Left renal pelvis (tissue), 4 donors: ENCODE measurements around the gene TMEM161A. TPM values are rescaled to one million over a fixed set of nuclear protein-coding genes. Genes with fewer than 3 reads are reported as not detected.
"Not testable (repeated sequence)": the region's sequence is repeated elsewhere in the genome, so short reads cannot be mapped to it uniquely, and the experiment has no call there.

Experiments used
- DNase-seq, 4 donors: peaks; one replicate each; pipeline ENCODE4 v3.0.0-alpha.2; 2013; ENCODE audit warnings: low read depth in 4 of 4, low spot score in 3 of 4
- polyA plus RNA-seq, 4 donors: library from polyadenylated mRNA; unstranded; fragments of 120-200 nt; gene quantifications; one replicate each; pipeline ENCODE4 v1.2.1, GENCODE V29; 2013; ENCODE audit not compliant: insufficient read length in 4 of 4

The TMEM161A gene
- 10 to 100 TPM; 17.6 to 44.6 (median 27.1) TPM for polyA plus RNA-seq

DNA sequence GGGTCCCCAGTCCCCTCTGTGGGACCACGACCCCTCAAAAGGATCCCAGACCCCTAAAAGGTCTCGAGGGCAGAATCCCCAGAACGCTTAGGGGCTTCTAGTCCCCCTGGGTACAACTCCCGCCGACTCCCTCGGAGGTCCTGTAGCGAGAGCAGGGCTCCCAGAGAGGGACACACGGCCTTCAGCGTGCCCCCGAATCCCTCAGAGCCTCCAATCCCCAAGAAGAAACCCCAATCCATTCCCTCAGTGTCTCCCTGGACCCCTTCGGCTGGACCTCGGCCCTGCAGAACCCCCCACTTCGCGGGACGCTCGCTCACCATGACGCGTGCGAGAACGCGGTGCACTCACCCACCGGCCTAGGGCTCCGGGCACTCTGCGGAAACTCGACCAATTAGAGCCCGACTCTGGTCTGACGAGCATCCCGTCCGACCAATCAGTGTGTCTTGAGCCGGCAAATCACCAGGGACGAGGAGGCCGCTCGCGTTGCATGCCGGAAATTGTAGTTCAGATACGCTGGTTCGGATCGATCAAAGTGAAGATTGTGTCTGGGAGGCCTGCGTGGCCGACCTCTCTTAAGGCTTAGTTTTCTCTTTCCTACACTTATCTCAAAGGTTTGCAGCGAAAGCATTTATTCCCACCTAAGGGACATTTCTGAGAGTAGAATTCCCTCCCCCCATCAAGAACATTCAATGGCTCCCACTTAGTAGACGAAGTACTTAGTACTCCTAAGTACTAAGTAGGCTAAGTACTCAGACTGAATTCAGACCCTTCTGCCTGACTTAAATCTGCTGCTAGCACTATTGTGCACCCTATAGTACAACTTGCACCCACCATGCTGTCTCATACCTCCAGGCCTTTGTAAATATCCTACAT lies at the start of gene TMEM161A:
Gene TMEM161A (minus strand): TSS at position 370 of the 873 bp plus-strand sequence. CDS start 50 bp downstream, at position 320.
- peak; percentile 93 to 98 (median 95) for DNase-seq

DNA sequence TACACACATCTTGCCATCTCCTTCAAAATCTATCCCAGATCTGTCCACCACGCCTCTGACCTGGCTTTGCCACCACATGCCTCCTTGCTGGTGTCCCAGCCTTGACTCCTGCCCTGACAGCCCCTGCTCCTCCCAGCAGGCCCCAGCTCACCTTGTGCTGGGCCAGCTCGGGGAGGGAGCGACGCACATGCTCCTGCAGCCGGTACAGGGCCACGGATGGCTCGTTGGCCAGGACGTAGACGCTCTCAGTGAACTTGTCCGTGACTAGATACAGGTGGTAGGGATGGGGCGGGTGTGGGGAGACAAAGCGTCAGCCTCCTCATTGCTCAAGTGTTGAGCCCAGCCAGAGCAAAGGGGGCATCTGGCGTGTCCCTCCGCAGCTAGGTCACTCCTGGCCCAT lies 48.5 kb upstream of the TMEM161A start:
- no peak for DNase-seq

DNA sequence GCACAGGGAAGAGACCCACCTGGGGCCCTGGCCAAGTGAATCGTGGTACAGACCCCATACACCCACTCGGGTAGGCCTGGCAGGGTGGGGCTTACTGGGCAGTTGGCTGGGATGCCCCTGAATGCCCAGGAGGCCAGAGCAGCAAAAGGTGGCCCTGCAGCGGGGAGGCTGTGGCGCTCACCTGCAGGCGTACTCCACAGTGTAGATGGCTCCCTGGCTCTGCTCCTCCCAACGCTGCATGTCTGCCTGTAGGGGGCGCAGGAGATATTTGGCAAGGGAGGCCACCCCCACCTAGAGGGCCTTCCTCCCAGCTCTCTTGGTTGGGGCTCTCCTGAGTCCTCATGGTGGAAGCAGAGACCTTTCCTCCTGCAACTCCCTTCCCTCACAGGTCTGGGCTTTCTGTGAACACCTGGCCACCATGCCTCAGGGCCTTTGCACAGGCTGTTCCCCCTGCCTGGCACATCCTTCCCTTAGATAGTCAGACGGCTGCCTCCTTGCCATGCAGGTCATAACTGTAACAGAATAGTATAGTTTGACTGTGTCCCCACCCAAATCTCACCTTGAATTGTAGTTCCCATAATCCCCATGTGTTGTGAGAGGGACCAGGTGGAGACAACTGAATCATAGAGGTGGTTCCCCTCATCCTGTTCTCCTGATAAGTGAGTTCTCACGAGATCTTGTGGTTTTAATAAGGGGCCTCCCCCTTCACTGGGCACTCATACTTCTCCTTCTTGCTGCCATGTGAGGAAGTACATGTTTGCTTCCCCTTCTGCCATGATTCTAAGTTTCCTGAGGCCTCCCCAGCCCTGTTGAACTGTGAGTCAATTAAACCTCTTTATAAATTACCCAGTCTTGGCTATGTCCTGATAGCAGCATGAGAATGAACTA lies 47.8 kb upstream of the TMEM161A start:
- DNase-seq: no peak

DNA sequence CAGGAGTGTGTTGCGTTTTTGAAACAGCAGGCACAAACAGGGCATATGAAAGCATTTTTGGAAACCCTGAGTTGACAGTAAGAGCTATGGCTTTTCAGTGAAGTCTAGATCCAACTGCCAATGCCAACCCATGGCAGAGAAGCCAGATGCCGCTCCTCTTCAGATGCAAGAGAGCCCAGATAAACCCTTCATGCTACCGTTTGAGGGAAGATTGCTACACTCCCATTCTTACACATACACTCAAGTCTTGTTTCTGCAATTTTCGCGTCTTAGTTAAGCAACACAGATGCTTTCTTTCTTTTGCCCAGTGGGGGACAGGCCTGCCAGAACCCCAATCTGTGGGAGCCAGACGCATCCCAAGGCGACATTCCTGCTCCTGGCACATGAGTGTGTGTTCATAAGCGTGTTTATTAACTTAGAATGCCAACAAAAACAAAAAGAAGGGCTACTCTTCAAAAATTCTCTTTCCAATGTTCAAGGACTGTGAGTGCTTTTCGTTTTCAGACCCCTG lies 43.3 kb upstream of the TMEM161A start:
- DNase-seq: no peak

DNA sequence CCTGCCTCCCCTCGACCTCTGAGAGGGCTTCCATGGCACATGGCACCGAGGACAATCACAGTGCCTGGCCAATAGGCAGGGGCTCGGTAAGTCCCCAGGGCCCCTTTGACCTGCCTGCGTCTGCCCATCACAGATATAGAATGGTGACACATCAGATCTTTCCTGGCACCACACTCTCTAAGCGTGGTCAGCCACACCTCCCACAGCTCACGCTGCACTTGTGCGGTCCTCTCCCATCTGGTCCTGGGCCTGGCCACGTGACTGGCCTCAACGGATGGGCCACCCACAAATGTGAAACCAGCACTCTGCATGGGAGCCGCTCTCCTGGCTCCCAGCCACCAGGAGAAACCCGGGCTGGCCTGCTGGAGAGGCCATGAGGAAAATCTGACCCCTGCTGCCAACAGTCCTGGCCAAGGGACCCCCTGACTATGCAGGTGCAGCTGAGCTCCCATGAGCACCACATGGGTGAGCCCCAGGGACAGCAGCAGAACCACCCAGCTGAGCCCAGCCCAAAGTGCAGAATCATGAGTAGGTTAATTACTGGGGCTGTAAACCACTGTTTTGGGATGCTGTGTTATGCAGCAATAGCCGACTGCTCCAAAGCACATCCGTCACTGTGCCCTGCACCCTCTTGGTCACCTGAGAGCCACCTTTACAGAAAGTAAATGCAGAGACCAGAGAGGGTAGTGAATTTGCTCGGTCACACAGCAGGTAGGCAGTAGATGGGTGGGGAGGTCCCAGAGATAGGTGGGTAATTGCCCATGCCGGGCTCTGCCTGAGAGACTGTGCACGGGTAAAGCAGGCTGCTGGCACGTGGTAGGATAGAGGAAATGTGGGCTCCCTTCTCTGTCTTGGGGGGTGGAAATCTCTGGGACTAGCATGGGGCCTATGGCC lies 41.5 kb upstream of the TMEM161A start:
- no peak for DNase-seq

DNA sequence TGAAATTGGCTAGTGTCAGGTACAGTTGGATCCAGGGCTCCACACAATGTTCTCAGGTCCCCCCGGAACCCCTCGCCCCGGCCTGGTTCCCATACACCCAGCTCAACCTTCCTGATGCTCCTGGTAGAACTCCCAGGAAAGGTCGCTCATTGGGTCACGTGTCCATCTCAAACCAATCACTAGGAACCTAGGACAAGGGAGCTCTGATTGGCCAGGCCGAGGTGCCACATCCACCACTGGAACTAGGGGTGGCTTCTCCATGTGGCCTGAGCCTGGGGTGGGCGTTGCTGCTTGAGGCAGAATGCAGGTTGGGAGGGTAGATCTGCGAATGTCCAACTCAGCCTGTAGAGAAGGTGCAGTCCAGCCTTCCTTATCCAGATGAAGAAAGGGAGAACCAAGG lies 38.7 kb upstream of the TMEM161A start:
- DNase-seq: no peak

DNA sequence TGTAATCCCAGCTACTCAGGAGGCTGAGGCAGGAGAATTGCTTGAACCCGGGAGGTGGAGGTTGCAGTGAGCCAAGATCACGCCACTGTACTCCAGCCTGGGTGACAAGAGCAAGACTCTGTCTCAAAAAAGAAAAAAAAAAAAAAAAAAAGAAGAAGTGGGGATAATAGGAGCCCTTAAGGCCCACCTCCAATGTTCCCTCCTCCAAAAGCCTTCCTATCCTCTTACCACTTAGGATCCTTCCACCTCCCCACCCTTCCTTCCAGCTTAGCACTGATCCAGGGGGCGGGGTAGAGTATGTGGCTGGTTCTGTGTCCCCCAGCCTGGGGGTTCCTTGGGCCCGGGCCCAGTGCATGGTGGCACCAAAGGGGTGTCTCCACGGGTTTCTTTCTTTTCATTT lies 35.0 kb upstream of the TMEM161A start:
- not testable (repeated sequence) for DNase-seq

DNA sequence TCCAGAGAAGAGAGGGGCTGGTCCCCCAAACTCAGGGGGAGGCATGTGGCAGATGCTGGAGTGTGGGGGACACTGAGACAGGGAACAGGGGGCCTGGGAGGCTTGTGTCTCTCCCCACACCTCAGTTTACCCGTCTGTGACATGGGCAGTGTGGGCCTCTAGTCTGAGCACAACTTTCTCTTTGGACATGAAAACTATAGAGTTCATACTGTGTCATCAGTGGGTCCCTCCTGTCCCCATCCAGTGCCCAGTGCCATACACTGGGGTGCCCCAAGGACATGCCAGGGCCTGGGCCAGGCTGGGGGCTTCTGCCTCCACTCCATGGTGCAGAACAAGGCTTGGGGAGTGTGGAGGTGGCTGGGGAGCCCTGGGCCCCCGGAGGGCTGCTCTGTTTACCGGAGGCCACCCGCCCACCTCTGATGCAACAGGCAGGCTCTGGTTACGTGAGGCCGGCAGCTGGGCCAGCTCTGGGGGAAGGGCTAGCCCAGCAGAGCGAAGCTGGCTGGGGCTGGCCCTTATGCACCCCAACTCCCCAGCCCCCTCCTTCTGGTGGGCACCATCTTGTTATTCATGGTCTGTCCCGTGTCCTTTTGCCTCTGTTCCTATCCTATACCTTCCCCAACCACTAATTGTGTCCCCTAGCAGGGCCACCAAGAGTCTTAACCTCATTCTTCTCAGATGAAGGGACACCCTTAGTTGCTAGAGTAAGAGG lies 33.7 kb upstream of the TMEM161A start:
- no peak for DNase-seq

DNA sequence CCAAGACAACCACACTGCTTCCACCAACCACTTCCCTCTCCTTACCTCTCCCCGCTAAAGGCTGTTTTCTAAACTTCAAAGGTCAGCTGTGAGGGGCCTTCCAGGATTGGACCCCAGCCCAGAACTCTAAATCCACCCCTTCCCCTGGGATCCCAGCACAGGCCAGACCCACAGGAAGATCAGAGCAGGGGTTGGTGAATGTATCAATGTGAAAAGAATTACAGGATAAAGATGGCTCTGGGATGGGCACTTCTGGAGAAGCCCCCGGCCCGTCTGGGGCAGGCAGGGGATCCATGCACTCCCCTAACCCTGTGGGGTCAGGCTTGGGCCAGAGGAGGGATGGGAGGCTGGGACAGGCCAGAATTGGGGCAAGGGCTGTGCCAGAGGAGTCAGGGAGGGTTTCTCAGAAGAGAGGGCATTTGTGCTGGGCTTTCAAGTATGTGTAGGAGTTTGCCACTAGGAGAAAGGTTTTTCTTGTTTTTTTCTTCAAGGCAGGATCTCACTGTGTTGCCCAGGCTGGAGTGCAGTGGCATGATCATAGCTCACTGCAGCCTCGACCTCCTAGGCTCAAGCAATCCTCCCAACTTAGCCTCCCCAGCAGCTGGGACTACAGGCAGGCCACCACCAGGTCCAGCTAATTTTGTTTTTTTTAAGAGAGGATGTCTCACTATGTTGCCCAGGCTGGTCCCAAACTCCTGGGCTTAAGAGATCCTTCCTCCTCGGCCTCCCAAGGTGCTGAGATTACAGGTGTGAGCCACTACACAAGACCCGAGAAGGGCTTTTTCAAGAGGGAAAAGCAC lies 32.8 kb upstream of the TMEM161A start:
- no peak for DNase-seq

DNA sequence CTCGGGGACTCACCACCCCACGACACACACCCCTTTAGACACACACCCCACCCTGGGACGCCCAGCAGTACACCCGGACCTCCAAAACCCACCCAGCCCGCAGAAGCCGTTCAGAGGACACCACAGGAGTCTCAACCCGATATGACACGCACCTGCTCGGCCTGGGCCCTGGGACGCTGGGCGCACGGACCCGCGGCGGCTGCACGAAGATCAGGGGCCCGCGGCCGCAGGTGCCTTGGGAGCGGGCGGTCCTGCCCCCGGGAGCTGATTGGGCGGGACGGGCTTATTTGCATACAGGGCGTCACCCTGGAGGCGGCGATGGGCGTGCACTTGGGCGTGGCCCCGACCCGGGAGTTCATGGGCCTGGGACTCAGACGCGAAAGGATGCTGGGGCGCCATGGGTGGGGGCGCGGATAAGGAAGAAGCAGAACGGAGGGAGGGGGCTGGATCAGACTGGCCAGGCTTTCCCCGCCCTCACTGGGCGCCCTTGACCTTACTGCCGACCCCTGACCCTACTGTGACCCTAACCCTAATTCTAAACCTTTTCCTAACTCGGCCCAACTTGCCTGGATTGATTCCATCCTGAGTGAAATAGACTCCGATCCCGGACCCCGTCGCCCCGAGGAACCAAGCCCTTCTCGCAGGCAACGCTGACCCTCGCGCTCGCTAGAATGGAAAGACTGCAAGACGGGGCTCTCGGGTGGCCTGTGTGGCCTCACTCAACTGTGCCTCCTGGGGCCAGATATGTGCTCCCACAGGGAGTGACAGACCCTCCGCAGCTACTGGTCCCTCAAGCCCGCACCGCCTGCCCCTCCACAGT lies 32.0 kb upstream of the TMEM161A start, which contains the start of gene MEF2B:
Gene MEF2B (minus strand): TSS at position 211 of the 820 bp plus-strand sequence. CDS start 19,528 bp downstream, outside the sequence.
- peak in 1 of 4 donors; percentile 37 for DNase-seq

DNA sequence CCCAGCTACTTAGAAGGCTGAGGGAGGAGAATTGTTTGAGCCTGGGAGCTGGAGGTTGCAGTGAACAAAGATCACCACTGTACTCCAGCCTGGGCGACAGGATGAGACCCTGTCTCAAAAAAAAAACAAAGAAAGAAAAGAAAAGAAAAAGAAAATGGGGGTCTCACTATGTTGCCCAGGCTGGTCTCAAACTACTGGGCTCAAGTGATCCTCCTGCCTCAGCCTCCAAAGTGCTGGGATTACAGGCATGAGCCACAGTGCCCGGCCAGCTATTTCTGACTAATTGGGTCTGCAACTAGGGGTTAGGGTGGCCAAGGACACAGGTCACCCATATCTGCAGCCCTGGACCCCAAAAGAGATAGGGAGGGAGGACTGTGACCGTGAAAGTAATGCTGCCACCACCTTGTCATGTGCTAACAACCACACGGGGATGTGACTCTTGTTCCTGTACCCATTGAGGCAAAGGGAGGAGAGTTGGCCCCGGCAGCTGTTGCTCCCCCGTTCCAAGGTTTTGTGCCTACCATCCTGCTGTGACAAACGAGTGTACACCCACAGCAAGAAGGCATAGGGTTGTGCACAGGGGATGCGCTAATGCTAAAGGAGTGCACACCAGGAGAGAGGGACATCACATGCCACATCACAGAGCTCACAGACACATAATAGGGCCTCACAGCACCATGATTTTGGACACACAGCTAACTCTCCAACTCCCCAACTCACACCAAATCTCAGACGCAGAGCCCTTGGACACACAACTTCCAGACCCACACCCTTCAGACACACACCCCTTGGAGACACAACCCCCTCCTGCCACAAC lies 31.2 kb upstream of the TMEM161A start:
- no peak for DNase-seq

DNA sequence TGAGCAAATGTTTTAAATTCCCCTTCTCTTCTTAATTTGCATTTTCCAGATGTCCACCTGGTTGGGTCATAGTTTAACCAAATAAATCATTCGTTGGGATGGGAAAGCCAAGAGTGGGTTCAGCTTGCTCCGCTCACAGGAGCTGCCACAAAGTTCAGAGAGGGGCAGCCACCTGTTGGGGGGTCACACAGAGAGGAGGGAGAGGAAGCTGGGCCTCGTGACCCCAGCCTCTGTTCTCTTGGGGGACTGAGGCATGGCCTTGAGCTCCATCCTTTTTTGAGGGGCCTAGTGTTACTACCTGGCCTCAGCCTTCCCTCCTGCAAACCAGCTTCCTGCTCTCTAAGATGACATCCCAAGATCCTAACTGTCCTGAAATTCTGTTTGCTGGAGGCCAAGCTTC lies 29.3 kb upstream of the TMEM161A start:
- DNase-seq: no peak

DNA sequence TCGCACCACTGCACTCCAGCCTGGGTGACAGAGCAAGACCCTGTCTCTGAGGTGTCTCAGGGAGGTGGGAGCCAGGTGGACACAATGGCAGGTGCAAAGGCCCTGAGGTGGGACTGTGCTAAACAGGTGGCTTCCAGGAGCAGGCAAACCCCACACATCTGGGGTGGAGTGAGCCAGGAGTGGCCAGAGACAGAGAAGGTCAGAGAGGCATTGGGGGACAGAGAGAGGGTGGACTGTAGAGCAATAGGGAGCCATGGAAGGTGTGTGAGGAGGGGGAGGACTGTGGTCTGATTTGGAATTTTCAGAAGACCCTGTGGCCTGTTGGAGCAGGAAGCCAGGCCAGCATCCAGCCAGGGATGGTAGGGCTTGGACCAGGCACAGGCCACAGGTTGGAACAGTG lies 27.1 kb upstream of the TMEM161A start:
- DNase-seq: no peak

DNA sequence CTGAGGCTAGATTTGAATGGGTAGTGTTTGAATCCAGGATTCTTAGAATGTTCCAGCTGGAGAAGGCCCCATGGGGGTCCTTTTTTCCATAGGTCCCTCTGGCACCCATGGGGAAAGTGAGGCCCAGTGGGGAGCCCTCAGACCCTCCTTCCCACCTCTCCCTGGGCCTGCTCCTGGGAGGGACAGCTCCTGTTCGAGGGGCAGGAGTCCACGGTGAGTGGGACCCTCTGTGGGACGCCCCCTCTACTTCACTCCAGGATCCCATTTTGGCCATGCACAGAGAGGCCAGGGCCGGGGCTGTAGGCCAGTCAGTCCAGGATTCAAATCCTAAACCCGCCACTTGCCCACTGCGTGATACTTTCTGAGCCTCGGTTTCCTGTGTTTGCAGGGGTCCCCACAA lies 24.2 kb upstream of the TMEM161A start:
- DNase-seq: no peak

DNA sequence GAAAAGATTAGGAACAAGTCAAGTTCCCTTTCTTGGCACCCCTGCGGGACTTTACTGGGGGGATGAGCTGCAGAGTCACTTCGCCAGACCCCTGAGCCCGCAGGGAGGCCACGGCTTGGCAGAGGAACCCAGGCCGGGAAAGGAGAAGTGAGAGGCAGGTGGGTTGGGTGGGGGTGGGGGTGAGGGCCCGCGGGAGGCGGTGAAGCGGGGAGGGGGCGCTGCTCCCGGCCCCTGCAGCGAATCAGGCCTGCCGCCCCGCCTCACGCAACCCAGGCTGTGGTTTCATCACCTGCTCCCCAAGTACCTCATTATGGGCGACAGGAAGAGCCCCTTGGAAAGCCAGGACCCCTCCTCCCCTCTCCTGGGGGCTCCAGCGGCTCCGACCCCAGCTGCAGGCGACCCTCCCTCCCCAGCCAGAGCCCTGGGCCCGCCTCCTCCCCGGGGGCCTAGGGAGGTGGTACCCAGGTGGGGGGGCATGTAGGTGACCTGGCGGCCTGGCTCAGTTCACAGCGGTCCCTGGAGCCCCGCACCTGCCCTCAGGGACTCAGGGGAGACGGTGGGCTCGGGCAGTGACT lies 22.3 kb upstream of the TMEM161A start:
- no peak for DNase-seq

DNA sequence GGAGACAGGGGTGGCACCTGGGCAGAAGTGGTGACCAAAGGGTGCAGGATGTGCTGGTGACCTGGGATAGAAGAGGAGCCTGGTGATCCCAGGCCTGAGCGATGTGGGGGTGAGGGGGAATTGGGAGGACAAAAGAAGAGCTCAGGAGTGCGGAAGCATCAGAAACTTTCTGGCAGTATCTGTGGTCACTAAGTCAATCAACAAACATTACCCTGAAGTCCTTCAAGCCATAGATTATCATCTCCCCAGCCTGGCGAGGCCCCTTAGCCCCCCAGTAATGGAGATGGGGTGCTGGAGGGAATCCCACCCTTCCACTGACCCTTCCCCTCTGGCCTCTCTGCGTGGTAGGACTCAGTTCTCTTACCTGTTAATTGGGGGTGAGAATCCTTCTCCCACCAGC lies 21.3 kb upstream of the TMEM161A start:
- DNase-seq: no peak

DNA sequence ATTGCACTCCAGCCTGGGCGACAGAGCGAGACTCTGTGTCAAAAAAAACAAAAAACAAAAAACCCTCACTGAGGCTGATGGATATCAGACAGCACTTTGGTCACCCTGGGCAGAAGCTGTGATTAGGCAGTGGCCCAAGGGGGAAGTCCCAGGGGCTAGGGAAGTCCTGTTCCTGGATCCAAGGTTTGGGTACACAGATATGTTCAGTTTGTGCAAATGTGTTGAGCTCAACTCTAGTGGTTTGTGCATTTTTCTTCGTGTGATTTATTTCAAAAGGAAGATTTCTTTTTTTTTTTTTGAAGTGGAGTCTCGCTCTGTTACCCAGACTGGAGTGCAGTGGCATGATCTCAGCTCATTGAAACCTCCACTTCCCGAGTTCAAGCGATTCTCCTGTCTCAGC lies 19.5 kb upstream of the TMEM161A start:
- no peak for DNase-seq
